GM19452 (cell line): ENCODE data around the gene WDR31.
A peak's percentile ranks its signal among the peaks of the same experiment; 100 is the strongest.
"Not testable (repeated sequence)": the region's sequence is repeated elsewhere in the genome, so short reads cannot be mapped to it uniquely, and the experiment has no call there.

Source experiments
- ATAC-seq: cut with Tn5 transposase; IDR thresholded peaks from one replicate; pipeline ENCODE4 v1.9.1; 2021; ENCODE audit not compliant: unreplicated experiment

The WDR31 gene

GRCh38 chr9:113298924-113299770 lies 40.9 kb downstream of the WDR31 start:
- ATAC-seq = no peak

DNA sequence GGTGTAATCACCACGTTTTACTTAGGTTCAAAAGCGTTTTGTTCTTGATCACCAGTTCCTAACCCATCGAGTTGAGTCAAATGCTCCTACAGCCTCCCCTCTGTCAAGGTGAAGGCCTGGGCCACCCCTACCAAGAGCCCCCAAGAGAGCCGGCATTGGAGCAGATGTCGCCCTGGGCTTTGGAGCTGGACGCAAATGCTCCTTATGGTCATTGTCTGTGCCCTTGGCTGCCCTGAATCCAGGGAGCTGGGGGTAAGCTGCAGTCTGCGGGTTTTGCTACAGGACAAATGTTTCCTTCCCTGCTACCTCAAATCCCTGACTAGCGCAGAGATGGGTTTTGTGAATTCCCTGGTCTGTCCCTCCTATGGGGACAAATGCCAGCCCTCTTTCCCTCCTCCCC lies 41.8 kb downstream of the WDR31 start:
- no peak for ATAC-seq

DNA sequence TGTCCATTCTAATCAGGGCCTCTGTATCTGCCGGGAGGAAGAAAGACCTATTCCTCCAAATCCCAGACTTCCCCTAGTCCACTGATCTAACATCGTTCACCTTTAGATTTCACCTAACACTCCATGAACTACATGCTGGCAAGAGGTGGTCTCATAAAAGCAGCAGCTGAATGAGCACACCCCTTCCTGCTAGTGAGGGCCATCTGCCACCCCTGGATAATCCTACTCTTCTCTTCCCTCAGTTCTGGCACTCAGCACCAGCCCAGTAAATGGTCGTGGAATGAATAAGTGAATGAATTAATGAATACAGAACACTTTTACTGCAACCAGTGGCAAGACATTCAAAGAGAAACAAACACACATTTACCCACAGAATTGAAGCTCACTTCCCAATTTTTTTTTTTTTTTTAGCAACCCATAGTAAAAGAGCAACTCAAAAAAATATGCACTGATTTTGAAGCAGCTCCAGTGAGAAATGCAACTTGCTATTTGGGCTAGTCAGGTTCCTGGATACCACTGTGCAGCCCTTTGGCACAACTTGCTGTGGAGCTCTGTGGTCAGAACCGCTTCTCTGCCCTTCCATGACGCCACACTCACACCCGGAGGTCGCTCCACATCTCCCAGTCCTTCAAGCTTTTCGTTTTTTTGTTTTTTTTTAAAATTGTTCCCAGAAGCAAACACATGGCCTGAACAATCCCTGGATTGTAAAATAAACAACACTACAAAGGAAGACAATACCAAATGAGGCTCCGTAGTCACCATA lies 43.1 kb downstream of the WDR31 start:
- no peak for ATAC-seq

DNA sequence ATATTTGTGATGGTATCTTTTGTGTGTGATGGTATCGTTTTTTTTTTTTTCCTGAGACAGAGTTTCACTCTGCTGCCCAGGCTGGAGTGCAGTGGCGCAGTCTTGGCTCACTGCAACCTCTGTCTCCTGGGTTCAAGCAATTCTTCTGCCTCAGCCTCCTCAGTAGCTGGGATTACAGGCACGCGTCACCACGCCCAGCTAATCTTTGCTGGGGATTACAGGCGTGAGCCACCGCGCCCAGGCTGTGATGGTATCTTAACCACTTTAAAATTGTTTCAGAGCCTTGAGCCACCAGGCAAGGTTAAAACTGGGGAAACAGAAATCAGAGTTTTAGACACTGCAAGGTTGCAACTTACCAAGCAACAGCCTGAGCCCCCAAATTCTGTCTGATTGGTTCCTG lies 43.8 kb downstream of the WDR31 start:
- not testable (repeated sequence) for ATAC-seq

DNA sequence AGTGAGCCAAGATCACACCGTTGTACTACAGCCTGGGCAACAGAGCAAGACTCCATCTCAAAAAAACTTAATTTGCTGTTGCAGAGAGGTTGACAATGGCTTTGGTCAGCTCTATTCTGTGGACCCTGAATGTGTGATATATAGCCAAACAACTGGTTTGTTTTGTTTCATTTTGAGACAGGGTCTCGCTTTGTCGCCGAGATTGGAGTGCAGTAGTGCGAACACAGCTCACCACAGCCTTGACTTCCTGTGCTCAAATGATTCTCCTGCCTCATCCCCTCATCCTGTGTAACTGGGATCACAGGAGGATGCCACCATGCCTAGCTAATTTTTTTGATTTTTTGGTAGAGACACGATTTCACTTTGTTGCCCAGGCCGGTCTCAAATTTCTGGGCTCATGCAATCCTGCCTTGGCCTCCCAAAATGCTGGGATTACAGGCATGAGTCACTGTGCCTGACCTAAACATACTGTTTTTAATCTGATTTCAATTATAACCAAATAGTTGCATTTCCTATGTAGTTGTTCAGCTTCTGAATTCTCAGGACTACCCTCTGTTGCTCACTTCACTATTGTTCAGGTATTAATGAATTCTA lies 46.7 kb downstream of the WDR31 start:
- ATAC-seq = no peak

DNA sequence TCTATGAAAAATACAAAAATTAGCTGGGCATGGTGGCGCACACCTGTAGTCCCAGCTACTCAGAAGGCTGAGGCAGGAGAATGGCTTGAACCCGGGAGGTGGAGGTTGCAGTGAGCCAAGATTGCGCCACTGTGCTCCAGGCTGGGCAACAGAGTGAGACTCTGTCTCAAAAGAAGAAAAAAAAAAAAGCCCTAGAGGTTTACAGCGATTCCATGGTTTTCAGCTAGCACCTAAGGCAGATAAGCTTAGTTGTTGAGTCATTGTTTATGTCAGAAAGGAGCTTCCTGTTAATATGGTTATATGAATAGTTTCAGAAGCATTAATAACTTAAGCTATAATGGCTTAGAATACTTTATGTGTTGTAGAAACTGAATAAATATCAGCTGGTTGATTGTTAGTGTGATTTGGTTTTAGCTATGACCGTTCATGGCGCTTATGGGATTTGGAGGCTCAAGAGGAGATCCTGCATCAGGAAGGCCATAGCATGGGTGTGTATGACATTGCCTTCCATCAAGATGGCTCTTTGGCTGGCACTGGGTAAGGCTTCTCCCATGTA lies 49.9 kb downstream of the WDR31 start:
- ATAC-seq = no peak

DNA sequence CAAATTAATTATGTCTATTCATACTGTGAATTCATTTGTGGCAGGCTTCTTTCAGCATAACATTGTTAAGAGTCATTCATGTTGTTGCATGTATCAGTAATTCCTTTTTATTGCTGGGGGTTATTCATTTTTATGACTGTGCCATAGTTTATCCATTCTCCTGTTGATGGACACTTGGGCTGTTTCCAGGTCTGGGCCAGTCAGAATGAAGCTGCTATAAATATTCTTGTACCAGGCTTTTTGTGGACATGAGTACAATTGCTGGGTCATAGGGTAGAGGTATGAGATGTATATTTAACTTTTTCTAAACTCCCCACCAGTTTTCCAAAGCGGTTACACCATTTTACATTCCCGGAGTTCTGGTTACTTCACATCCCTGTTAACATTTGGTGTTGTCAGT lies 51.0 kb downstream of the WDR31 start:
- no peak for ATAC-seq

- ATAC-seq = no peak
Measured at GRCh38 chr9:113281356-113281755, 58.7 kb downstream of the WDR31 start.

DNA sequence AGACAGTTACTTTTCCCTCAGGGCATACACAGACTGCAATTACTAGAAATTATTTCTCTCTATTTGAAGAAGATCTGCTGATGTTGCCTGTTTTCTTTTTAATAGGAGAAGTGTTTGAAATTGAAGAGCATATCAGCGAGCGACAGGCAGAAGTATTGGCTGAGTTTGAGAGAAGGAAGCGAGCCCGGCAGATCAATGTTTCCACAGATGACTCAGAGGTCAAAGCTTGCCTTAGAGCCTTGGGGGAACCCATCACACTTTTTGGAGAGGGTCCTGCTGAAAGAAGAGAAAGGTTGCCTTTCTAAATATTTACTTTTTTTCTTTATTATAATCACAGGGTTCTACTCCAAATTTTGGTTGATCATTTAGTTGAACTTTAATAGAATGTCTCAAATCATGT lies 61.2 kb downstream of the WDR31 start:
- no peak for ATAC-seq

- ATAC-seq = peak; percentile 97
Measured at GRCh38 chr9:113275157-113276131, 64.6 kb downstream of the WDR31 start, which contains the start of the genes CDC26 and PRPF4. Gene CDC26 (minus strand): TSS chr9:113275572. CDS start chr9:113272507, 3,065 bp downstream. Gene PRPF4 (plus strand): TSS chr9:113275658. CDS start chr9:113275744, 86 bp downstream.

GRCh38 chr9:113274474-113275156 lies 65.5 kb downstream of the WDR31 start:
- peak; percentile 3 for ATAC-seq

GRCh38 chr9:113269871-113270270 lies 70.2 kb downstream of the WDR31 start:
- no peak for ATAC-seq

DNA sequence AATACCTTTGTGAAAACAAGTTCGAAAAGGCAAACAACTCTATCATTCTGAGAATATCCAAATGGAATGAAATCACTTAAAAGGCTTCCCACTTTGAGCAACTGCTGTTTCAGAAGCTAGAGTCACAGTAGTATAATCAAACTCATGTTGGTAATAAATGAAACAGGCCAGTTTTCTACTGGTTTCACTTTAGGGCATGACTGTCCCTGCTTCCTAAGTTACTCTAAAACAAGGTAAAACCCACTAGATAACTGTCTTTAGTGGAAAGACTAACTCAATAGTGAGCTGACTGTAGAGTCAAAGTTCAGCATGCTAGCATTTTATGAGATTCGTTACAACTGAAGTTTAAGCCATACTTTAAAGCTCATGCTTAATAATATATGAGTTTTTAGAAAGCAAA lies 70.7 kb downstream of the WDR31 start:
- ATAC-seq = no peak

DNA sequence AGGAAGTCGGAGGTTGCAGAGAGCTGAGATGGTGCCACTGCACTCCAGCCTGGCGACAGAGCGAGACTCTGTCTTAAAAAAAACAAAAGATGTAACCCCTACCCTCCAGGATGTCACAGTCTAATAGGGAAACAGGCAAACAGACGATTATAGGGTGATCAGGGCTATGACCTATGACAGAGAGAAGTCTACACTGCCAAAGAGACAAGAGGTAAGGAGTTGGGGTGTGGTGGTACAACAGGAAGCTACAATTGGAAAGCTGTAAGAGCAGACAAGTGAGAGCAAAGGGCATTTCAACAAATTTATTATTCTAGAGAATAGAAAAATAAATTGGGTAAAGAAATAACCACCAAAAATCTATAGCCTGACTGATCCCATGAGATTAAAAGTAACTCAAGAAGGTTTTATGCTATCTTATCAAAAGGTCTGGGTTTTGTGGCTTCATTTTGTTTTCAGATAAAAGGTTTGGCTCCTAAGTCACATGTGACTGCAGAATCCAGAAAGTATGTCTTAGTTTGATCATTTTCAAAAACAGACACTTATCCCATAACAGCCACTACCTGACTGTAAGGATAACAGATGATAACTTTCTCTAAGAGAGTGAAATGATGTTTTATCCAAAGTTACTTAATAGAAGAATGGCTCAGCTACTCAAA lies 72.0 kb downstream of the WDR31 start:
- ATAC-seq = no peak

DNA sequence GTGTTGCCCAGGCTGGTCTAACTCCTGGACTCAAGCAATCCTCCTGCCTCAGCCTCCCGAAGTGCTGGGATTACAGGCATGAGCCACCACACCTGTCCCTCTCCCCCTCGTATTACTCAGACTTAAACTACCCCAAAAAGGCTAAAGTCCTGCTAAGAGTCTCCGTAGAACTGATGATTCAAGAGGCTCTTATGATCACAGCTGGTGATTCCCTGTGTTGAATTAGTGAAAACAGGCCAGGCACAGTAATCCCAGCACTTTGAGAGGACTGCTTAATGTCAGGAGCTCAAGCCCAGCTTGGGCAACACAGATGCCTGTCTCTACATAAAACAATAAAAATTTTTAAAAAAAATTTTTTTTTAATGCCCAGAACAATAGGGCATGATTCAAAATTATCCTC lies 73.9 kb downstream of the WDR31 start:
- ATAC-seq = no peak
